NCI-H2196 treated with DMSO at 0.1 percent for 48 hours (cell line): ENCODE results near the gene IL7R.
"Not testable (repeated sequence)": the region's sequence is repeated elsewhere in the genome, so short reads cannot be mapped to it uniquely, and the experiment has no call there.

ENCODE experiments used
- DNase-seq: peaks from one replicate; lab custom pipeline; 2025; ENCODE audit not compliant: unreplicated experiment; lab: John Stamatoyannopoulos, UW

The IL7R gene

GRCh38 chr5:35870605-35871004, 13.9 kb downstream of the IL7R start:
- DNase-seq = no peak

DNA sequence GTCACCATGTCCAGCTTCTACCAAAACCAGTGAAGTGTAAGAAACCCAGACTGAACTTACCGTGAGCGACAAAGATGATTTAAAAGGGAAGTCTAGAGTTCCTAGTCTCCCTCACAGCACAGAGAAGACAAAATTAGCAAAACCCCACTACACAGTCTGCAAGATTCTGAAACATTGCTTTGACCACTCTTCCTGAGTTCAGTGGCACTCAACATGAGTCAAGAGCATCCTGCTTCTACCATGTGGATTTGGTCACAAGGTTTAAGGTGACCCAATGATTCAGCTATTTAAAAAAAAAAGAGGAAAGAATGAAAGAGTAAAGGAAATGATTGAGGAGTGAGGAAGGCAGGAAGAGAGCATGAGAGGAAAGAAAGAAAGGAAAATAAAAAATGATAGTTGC, 19.8 kb downstream of the IL7R start:
- DNase-seq = no peak

- no peak for DNase-seq
Measured at GRCh38 chr5:35876922-35877321, 20.2 kb downstream of the IL7R start.

GRCh38 chr5:35877655-35878054, 21.0 kb downstream of the IL7R start:
- DNase-seq = no peak

DNA sequence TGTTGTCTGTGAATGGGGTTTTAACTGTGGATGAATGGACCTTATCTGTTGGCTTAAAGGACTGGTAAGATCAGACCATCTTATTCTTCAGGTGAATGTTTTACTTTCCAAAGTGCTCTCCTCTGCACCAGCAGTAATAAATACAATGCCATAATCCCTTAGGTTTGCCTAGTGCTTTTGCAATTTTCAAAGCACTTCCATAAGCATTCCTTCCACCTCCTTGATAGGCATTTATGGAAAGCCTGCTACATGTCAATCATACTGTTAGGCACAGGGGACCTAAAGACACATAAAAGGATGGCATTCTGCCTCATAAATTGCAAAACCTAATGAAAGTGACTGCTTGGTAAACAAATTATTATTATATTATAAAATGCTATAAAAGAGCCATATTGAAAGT, 21.4 kb downstream of the IL7R start:
- no peak for DNase-seq

DNA sequence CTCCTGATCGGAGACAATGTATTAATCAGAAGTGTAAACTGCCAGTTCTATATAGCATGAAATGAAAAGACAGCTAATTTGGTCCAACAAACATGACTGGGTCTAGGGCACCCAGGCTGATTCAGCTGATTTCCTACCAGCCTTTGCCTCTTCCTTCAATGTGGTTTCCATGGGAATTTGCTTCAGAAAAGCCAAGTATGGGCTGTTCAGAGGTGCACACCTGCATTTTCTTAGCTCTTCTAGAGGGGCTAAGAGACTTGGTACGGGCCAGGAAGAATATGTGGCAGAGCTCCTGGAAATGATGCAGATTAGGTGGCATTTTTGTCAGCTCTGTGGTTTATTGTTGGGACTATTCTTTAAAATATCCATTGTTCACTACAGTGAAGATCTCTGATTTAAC, 22.4 kb downstream of the IL7R start:
- DNase-seq = no peak

DNA sequence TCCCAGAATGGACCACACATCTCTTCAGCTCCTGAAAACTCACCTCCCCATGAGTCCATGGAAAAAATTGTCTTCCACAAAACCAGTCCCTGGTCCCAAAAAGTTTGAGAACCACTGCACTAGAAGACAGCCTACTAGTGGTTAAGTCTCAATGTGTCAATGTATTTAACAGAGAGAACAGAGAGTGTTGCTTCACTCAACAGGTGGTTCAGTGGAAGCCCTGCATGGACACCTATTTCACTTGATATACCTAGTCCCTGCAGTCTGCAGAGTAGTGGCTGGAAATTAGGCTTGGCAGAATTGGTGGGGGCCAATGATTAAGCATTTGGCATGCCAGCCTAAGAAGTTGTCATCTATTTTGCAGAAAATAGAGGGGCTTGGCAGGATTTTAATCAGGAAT, 23.0 kb downstream of the IL7R start:
- DNase-seq = no peak

- no peak for DNase-seq
Measured at GRCh38 chr5:35880156-35880555, 23.5 kb downstream of the IL7R start.

DNA sequence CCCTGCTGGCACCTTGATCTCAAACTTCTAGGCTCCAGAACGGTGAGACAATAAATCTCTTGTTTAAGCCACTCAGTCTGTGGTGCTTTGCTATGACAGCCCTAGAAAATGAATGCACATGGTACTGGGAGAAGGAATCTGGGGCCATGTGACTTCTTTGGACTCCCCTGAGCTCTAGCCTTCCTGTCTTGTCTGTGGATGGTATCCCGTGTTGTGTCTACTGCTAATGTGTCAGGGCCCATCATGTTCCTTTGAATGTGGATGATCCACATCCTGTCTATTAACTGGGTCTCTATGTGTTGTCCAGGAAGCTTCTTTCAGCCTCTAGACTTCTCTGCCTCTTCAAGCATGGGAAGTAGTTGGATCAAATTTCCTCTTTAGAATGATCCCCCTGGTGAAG, 25.1 kb downstream of the IL7R start:
- no peak for DNase-seq

DNA sequence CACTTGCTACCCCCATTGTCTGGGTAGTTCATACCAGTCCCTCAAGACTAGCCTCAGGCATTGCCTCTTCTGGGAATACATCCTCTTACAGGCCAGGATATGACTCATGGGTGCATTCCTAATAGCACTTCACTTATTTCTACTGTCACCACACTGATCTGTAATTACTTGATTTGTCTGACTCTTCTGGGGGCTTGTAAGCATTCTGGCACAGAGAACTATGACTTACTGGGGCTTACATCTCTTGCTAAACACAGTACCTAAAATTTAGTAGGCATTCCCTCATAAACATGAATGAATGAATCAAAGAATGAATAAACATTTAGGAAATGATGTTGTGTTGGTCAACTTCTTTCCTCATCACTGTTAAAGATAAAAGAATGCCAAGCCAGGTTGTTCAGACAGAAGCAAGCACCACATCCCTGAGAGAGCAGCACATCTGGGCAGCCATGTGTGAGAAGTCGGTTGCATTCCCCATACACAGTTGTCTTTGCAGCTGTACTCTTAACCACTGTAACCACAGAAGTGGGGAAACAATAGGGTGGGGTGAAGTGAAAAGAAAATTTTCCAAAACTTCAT, 27.6 kb downstream of the IL7R start:
- DNase-seq = no peak

DNA sequence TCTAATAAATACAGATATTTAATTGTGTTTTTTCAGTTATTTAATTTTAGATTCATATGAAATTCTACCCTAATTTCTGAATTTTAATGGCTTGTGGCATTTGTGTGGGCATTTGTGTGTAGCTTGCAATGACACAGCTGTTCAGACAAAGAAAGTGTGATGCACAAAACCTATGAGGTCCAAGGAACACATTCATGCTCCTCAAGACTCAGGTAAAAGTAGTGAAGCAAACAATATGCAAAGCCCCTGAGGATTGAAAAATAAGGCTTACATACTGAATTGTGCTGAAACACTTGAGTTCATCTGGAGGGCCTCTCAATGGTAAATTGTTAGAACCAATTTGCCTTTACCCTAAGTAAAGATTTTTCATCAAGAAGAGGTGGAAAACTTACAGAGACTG, 28.1 kb downstream of the IL7R start:
- no peak for DNase-seq

DNA sequence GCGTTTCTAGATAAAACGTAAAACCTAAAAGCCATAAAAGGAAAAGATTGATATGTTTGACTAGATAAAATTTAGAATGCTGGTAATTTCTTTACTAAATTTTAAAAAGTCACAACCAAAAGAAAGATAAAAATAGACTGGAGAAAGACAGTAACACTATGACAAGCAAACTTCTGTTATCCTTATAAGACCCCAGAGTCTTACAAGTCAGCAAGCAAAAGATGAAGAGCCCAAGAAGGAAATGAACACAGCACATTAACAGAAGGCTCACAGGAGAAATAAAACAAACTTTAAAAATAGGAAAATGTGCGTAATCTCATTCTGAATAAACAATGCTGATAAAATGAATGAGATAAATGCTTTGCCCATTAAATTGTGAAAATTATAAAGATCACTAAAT, 29.7 kb downstream of the IL7R start:
- DNase-seq = no peak

DNA sequence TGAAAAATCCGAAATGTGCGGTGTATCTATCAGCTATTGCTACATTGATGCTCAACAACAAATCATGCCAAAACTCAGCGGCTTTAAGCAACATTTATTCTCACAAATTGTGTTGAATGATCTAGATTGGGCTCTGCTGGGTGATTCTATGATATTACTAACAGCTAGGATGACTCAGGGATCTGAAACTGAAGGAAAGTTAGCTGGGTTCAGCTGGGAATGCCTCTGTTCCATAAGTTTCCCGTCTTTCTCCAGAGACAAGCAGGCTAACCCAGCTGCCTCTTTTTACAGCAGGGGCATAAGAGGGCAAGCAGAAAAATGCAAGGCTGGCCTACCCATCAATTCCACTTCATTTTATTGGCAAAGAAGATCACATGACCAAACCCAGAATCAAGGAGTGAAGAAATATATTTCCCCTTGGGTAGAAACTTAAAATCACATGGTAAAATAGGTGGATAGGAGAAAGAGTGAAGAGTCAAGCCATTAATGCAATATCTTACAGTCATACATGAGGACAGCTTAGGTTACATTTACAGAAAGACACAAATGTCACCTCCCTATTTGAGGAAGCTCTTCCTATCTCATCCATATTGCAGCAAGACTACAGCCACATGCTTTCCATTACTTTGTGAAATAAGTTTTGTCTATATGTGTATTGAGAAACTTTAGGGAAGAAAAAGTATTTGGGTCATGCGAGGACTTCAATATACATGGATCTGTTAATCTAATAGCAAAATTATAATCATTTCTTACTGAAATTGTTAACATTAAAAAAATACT, 30.8 kb downstream of the IL7R start:
- no peak for DNase-seq

DNA sequence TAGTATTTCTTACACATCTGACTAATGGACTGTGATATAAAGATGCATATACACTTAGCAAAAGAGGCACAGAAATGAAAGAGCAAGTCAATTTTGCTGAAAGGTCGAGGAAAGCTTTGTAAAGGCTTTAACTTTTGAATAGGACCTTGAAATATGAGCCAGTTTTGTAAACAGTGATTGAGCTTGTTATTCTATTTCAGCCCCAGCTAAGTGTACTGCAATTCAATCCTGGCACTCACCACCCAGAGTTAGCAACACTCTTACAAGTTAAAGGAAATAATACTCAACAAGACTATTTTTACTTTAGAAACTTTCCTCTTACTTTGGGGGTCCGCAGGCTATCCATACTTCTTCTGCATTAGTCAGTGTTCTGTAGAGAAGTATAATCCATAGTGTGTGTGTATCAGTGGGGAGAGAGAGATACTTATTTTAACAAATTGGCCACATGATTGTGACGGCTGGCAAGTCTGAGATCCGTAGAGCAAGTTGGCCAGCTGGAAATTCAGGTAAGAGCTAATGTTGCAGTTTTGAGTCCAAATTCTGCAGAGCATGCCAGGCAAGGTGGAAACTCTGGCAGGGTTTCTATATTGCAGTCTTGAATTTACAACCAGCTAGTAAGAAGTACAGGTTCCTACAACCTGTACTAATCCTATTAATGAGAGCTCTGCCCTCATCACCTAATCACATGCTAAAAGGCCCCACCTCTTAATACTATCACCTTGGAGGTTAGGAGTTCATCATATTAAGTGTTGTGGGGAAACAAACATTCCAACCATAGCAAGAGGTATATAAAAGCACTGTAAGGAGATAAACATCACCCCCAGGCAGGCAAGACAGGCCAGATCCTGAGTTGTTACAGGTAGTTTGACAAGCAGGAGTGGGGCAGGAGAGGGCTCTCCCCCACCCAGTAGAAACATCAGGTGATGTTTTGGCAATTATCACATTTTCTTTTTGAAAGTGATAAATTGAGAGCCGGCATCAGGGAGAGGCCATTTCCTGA, 33.6 kb downstream of the IL7R start:
- no peak for DNase-seq

GRCh38 chr5:35892799-35893198, 36.1 kb downstream of the IL7R start:
- not testable (repeated sequence) for DNase-seq

GRCh38 chr5:35894131-35894530, 37.4 kb downstream of the IL7R start:
- no peak for DNase-seq

DNA sequence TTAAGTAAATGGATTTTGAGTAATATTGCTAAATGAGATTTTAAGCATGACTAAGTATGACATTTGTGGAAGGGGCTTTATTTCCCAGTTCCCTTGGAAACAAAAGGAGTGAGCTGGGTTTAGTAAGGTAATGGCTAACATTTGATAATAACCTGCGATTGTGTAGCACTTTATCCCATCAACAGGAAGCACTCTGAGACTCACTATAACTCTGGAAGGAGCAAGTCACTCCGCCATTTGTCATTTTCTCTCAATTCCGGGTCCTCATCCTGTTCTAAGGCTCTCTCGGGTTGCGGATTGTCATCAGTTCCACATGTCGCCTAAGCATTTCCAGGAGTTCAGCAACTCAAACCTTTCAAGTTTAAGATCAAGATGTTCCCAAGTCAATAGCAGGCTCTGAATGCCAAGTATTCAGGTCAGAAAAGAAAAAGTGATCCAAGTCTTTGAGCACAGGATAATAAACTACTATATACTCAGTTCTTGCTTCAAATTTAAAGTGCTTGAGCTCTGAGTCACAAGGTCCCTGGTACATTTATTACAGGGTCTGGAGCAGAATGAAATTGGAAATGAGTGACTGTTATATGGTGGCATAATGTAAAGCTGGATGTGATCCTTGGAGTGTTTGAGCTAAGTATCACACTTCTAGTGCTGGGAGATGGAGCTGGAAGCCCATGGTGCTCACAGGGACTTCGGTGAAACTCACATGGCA, 42.4 kb downstream of the IL7R start:
- DNase-seq = no peak

- no peak for DNase-seq
Measured at GRCh38 chr5:35899800-35900199, 43.1 kb downstream of the IL7R start.

DNA sequence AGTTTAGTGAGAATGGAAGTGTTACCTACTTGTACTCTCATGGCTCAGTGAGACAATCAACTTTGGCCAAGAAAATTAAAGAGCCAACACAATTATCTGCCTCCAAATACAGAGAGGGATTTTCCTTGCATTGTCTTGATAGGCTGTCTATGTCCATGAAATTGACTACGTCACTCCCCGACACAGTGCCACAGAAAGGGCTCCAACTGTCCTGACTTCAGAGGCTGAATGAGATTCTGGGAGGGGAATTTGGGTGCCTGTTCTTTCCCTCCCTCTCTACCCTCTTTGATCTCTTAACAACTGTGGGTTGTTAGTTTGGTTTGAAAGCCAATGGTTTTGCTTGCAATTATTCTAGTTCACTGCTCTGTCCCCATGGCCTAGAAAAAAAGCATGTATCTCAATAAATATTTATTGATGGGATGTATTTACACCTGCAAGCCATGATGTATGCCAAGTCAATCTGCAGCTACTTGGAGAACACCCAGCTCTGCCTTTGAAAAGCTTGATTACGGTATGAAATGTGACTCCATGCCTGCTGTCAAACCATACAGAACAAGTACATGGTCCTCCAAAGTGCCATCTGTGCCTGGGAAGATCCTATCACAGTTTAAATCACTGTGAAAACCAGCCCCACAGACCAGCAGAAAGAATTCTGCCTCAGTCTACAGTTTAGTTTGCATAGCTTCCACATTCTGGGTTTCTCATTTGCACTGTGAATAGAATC, 44.4 kb downstream of the IL7R start:
- no peak for DNase-seq

DNA sequence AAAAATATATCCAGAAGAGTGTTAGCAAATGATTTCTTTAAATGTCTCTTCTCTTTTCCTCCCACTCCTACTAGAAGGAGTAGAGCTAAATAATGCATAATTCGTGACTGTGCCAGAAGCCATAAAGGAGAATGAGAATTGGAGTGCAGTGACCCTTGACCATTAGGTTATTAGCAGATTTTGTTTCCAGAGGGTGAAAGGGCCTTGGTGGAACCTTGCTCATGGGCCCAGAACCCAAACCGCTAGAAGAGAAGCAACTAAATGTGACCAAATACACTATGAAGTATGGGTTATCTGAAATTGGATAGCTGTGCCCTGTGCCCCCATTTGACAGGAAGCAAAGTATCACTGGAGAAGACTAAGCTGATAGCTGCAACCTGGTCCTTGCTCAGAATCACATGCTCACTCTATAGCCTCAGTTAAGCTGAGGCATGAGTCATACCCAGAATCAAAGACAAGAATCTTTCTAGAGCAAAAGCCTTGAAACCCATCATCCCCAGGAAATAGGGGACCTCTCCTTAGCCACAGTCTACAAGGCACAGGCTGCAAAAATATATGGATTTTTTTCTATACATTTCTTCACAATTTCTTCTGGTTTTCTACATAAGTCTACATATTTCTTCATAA, 45.5 kb downstream of the IL7R start:
- DNase-seq = no peak
